ENCODE data around the gene DZIP3. TPM values are rescaled to one million over a fixed set of nuclear protein-coding genes. Genes with fewer than 3 reads are reported as not detected.

Gene DZIP3
- total and polyA plus RNA-seq, 2 of the 8 experiments (the other 6 are each of a cell fraction or from before 2014, with no cell fraction given) = 10.4 to 24.3 TPM

GRCh38 chr3:108661699-108662098 lies 72.2 kb downstream of the DZIP3 start:
- CTCF ChIA-PET (ENCODE audit: partially characterized antibody) = interaction anchor here (1.0 to 2.7 kb wide), 11 partner anchors 20 to 419 kb away, joined by 3 to 14 read pairs (median 3); no protein-coding TSS in a partner anchor
- TF ChIP-seq CBX5 (IDR thresholded peaks at IDR 0.05; ENCODE audit: low read depth, low read length) (no peak), RNF2 (IDR thresholded peaks at IDR 0.05; ENCODE audit: borderline replicate concordance, low read depth, low read length, missing control alignments, poor library complexity, severe bottlenecking) (no peak), ATF3 (IDR thresholded peaks at IDR 0.05; ENCODE audit: insufficient read depth, low read depth, low read length) (no peak), ASH2L (IDR thresholded peaks at IDR 0.05; ENCODE audit: low read length) (no peak), MAFK (IDR thresholded peaks at IDR 0.05; ENCODE audit: low read depth, low read length) (no peak), POLR2A (IDR thresholded peaks at IDR 0.05; ENCODE audit: control extremely low read depth in 1 of 2, low read depth in 2 of 2, low read length in 2 of 2) (no peak), CTCF (IDR thresholded peaks at IDR 0.05; ENCODE audit: control extremely low read depth in 1 of 3, insufficient read depth in 1 of 3, low read depth in 1 of 3, low read length in 3 of 3) (no peak), POLR2AphosphoS5 (IDR thresholded peaks at IDR 0.05; ENCODE audit: low read depth, low read length) (no peak), CREB1 (IDR thresholded peaks at IDR 0.05) (no peak), SP1 (IDR thresholded peaks at IDR 0.05; ENCODE audit: low read depth, low read length) (no peak), KDM4A (IDR thresholded peaks at IDR 0.05; ENCODE audit: low read depth, low read length, severe bottlenecking) (no peak), SP4 (IDR thresholded peaks at IDR 0.05; ENCODE audit: low read length) (no peak)

More at GRCh38 chr3:108661699-108662098, 72.2 kb downstream of the DZIP3 start:
- Histone ChIP-seq H2AFZ (ENCODE audit: low read length) (no peak overlapping the region), H3K9ac (replicated peaks in 1 of 4; ENCODE audit: extremely low read depth in 1 of 4, low read depth in 3 of 4, low read length in 3 of 4) (no peak overlapping the region), H3K56ac (replicated peaks; ENCODE audit: insufficient read length, low read depth, low read length) (no peak overlapping the region), H3K27me3 (replicated peaks in 1 of 4; ENCODE audit: control insufficient read depth in 3 of 4, extremely low read depth in 1 of 4, insufficient read depth in 3 of 4, low read length in 3 of 4) (no peaks in the 10 kb centered on the region), H3K79me1 (ENCODE audit: low read depth, low read length) (no peaks in the 10 kb centered on the region), H3K79me2 (ENCODE audit: control insufficient read depth in 1 of 2, insufficient read depth in 2 of 2, low read length in 2 of 2) (no peaks in the 10 kb centered on the region), H2BK120ac (replicated peaks; ENCODE audit: low read depth, low read length) (no peak overlapping the region), H3K14ac (ENCODE audit: insufficient read length) (no peak overlapping the region), H3K4ac (replicated peaks; ENCODE audit: insufficient read length, low read depth, low read length) (no peak overlapping the region), H4K20me1 (replicated peaks in 1 of 2; ENCODE audit: control insufficient read depth in 1 of 2, insufficient read depth in 2 of 2, low read length in 2 of 2) (no peaks in the 10 kb centered on the region), H2BK20ac (ENCODE audit: low read length) (no peak overlapping the region), H3K9me3 (ENCODE audit: insufficient read depth in 2 of 2, low read depth in 1 of 2, low read length in 1 of 2) (no peaks in the 10 kb centered on the region), H3K4me2 (ENCODE audit: insufficient read depth in 1 of 2, low read depth in 2 of 2, low read length in 2 of 2) (no peak overlapping the region), H3K23ac (ENCODE audit: insufficient read length) (no peak overlapping the region), H3K4me1 (replicated peaks in 1 of 4; ENCODE audit: control insufficient read depth in 3 of 4, insufficient read depth in 4 of 4, low read length in 3 of 4) (peaks cover 0 to 2% (median 0%) of the 10 kb centered on the region in 4 experiments; a peak in 2 of 7 replicates), H3K4me3 (ENCODE audit: extremely low read depth in 1 of 4, insufficient read depth in 2 of 4, low read depth in 3 of 4, low read length in 4 of 4) (no peak overlapping the region), H3K18ac (ENCODE audit: extremely low read depth, low read length) (no peak overlapping the region), H4K5ac (ENCODE audit: insufficient read length, low read depth, low read length) (no peak overlapping the region), H3K23me2 (ENCODE audit: low read depth, low read length) (no peaks in the 10 kb centered on the region), H2AK5ac (ENCODE audit: low read depth, low read length) (no peak overlapping the region), H3K27ac (ENCODE audit: low read depth, low read length) (no peak overlapping the region), H4K8ac (ENCODE audit: extremely low read depth, insufficient read depth, low read length) (no peak overlapping the region), H2BK5ac (ENCODE audit: low read depth, low read length) (no peak overlapping the region), H2BK15ac (ENCODE audit: low read length) (no peak overlapping the region), H4K91ac (replicated peaks; ENCODE audit: insufficient read length, low read length) (no peak overlapping the region), H2BK12ac (ENCODE audit: low read depth, low read length) (no peak overlapping the region), H3K36me3 (ENCODE audit: control insufficient read depth in 2 of 4, insufficient read depth in 4 of 4, low read length in 3 of 4) (peaks cover 0 to 7% (median 0%) of the 10 kb centered on the region in 4 experiments; a peak in 4 of 8 replicates)
- POLR2A ChIA-PET (ENCODE audit: partially characterized antibody) = no interaction called here
- FAIRE-seq (no peak), DNase-seq (ENCODE audit: low read depth in 1 of 2, low spot score in 2 of 2) (no peak)
- WGBS, 2 experiments (ENCODE audit: extremely low coverage in 1 of 2, insufficient coverage in 1 of 2, insufficient read length in 1 of 2, insufficient replicate concordance in 2 of 2, low coverage in 1 of 2, low lambda C conversion rate in 2 of 2, missing lambda C conversion rate in 1 of 2) = 83% methylated on average over 2 of the region's 2 CpGs; no CpG with 5 or more reads in 1 of the 2 experiments

Measured in H1 (cell line).